ENCODE data around the gene YDJC. TPM values are rescaled to one million over a fixed set of nuclear protein-coding genes. Genes with fewer than 3 reads are reported as not detected.
"Not testable (repeated sequence)": the region's sequence is repeated elsewhere in the genome, so short reads cannot be mapped to it uniquely, and the experiment has no call there.

YDJC gene
- total and polyA plus RNA-seq, 12 donors: 2.5 to 36.2 (median 19.5) TPM

GRCh38 chr22:21641417-21641788 is 11.6 kb upstream of the YDJC start:
- intact Hi-C loops (cut with DNase I): no loop called here
- Histone ChIP-seq H3K27me3 (no peaks in the 10 kb centered on the region), H3K36me3 (replicated peaks in 1 of 2) (peaks cover 0 to 7% of the 10 kb centered on the region in 2 donors), H3K4me1 (replicated peaks in 1 of 2) (peaks cover 10 to 19% of the 10 kb centered on the region in 2 donors), H3K27ac (peak overlapping the region in 3 of 5 donors; percentile 42 to 74 (median 70)), H3K9me3 (replicated peaks in 1 of 3) (no peaks in the 10 kb centered on the region), H3K4me3 (peak overlapping the region in 2 of 4 donors; percentile 30 to 58)
- WGBS, 4 donors: 8 to 12% (median 9%) methylated on average over 8 to 9 of the region's 9 CpGs
- peak in 6 of 7 donors; percentile 46 to 71 (median 60) for DNase-seq
- TF ChIP-seq CTCF (IDR thresholded peaks at IDR 0.05) (peak; percentile 11 to 48 (median 38)), POLR2A (IDR thresholded peaks at IDR 0.05) (no peak)

- H3K36me3 ChIP-seq (replicated peaks in 1 of 2): peaks cover 0 to 7% of the 10 kb centered on the region in 2 donors
- TF ChIP-seq POLR2A (IDR thresholded peaks at IDR 0.05) (no peak), CTCF (IDR thresholded peaks at IDR 0.05) (no peak)
- DNase-seq: no peak
- peaks cover 10 to 19% of the 10 kb centered on the region in 2 donors for H3K4me1 ChIP-seq (replicated peaks in 1 of 2)
- no peak overlapping the region for H3K4me3 ChIP-seq
- no peak overlapping the region for H3K27ac ChIP-seq
- H3K27me3 ChIP-seq: no peaks in the 10 kb centered on the region
- WGBS, 4 donors: 77 to 83% (median 80%) methylated on average over 5 of the region's 5 CpGs
- H3K9me3 ChIP-seq (replicated peaks in 1 of 3): no peaks in the 10 kb centered on the region
- intact Hi-C loops (cut with DNase I): no loop called here
Measured at GRCh38 chr22:21640810-21641209, 11.0 kb upstream of the YDJC start.

- no peak for DNase-seq
- Histone ChIP-seq H3K4me3 (no peak overlapping the region), H3K27me3 (no peaks in the 10 kb centered on the region), H3K9me3 (replicated peaks in 1 of 3) (no peaks in the 10 kb centered on the region), H3K4me1 (replicated peaks in 1 of 2) (peaks cover 10 to 19% of the 10 kb centered on the region in 2 donors), H3K36me3 (replicated peaks in 1 of 2) (no peaks in the 10 kb centered on the region), H3K27ac (no peak overlapping the region)
- WGBS, 4 donors: 60 to 79% (median 75%) methylated on average over 4 of the region's 4 CpGs
- TF ChIP-seq CTCF (IDR thresholded peaks at IDR 0.05) (no peak), POLR2A (IDR thresholded peaks at IDR 0.05) (no peak)
- intact Hi-C loops (cut with DNase I): no loop called here
Measured at GRCh38 chr22:21639359-21639758, 9.5 kb upstream of the YDJC start.

GRCh38 chr22:21637450-21637849 is 7.6 kb upstream of the YDJC start:
- WGBS, 4 donors: 66 to 85% (median 75%) methylated on average over 2 of the region's 2 CpGs
- DNase-seq; H3K27ac ChIP-seq; H3K4me3 ChIP-seq; H3K4me1 ChIP-seq (replicated peaks in 1 of 2); H3K27me3 ChIP-seq; H3K36me3 ChIP-seq (replicated peaks in 1 of 2); H3K9me3 ChIP-seq (replicated peaks in 1 of 3); intact Hi-C loops (cut with DNase I): not testable (repeated sequence)

- no peaks in the 10 kb centered on the region for H3K27me3 ChIP-seq
- no peaks in the 10 kb centered on the region for H3K36me3 ChIP-seq (replicated peaks in 1 of 2)
- H3K27ac ChIP-seq: no peak overlapping the region
- no peak overlapping the region for H3K4me3 ChIP-seq
- TF ChIP-seq CTCF (IDR thresholded peaks at IDR 0.05) (no peak), POLR2A (IDR thresholded peaks at IDR 0.05) (no peak)
- no peak for DNase-seq
- H3K9me3 ChIP-seq (replicated peaks in 1 of 3): no peaks in the 10 kb centered on the region
- peaks cover 0 to 8% of the 10 kb centered on the region in 2 donors for H3K4me1 ChIP-seq (replicated peaks in 1 of 2)
- WGBS, 4 donors: 84 to 89% (median 86%) methylated on average over 13 to 17 of the region's 17 CpGs
- intact Hi-C loops (cut with DNase I): no loop called here
Measured at GRCh38 chr22:21636629-21637218, 6.9 kb upstream of the YDJC start.
